HepG2 (cell line): ENCODE results near the gene EXOC5. TPM values are rescaled to one million over a fixed set of nuclear protein-coding genes. Genes with fewer than 3 reads are reported as not detected.

Experiments
- MEF2D ChIP-seq: sonication (generic); formaldehyde crosslinking; IDR thresholded peaks from 2 replicates; pipeline ENCODE4 v1.5.1; 2020; ENCODE audit warnings: mild to moderate bottlenecking, missing genetic modification reagents
- NFE2L1 ChIP-seq: sonication (generic); formaldehyde crosslinking; IDR thresholded peaks from 2 replicates; pipeline ENCODE4 v1.4.0; 2020; ENCODE audit warnings: missing genetic modification reagents, mild to moderate bottlenecking, borderline replicate concordance
- NPAS2 ChIP-seq: sonication (generic); formaldehyde crosslinking; IDR thresholded peaks from 2 replicates; pipeline ENCODE4 v1.8.0; 2022; ENCODE audit warnings: mild to moderate bottlenecking, missing genetic modification reagents, borderline replicate concordance
- NRL ChIP-seq: sonication (generic); formaldehyde crosslinking; IDR thresholded peaks from 2 replicates; pipeline ENCODE4 v1.5.0; 2020; ENCODE audit warnings: missing genetic modification reagents, mild to moderate bottlenecking, moderate library complexity, borderline replicate concordance
- POLR2G ChIP-seq: fragments of 200-400 bp; formaldehyde crosslinking; IDR thresholded peaks from 2 replicates; pipeline ENCODE4 v1.6.1; 2018; ENCODE audit warnings: mild to moderate bottlenecking, low read depth, low read length, moderate library complexity
- PRMT3 ChIP-seq: sonication (generic); formaldehyde crosslinking; IDR thresholded peaks from 2 replicates; pipeline ENCODE4 v1.8.1; 2022; ENCODE audit warnings: low read depth, mild to moderate bottlenecking, moderate library complexity, missing genetic modification reagents, borderline replicate concordance
- SMC3 ChIP-seq: IDR thresholded peaks from 2 replicates; pipeline ENCODE4 v1.6.1; 2011; ENCODE audit warnings: low read length, improper control_type of control experiment
- SNAI1 ChIP-seq: sonication (generic); formaldehyde crosslinking; IDR thresholded peaks from 2 replicates; pipeline ENCODE4 v1.5.0; 2020; ENCODE audit warnings: mild to moderate bottlenecking, missing genetic modification reagents, borderline replicate concordance
- TP53 ChIP-seq: sonication (generic); formaldehyde crosslinking; conservative IDR thresholded peaks from 2 replicates; pipeline ENCODE4 v1.4.0; 2020; ENCODE audit warnings: missing genetic modification reagents
- YEATS2 ChIP-seq: sonication (generic); formaldehyde crosslinking; IDR thresholded peaks from 2 replicates; pipeline ENCODE4 v1.4.0; 2020; ENCODE audit warnings: missing genetic modification reagents, borderline replicate concordance
- ZFP36L1 ChIP-seq: sonication (generic); formaldehyde crosslinking; IDR thresholded peaks from 2 replicates; pipeline ENCODE4 v1.8.0; 2022; ENCODE audit warnings: mild to moderate bottlenecking, missing genetic modification reagents, moderate library complexity
- ZNF160 ChIP-seq: sonication (generic); formaldehyde crosslinking; IDR thresholded peaks from 2 replicates; pipeline ENCODE4 v1.8.0; 2022; ENCODE audit warnings: mild to moderate bottlenecking, inconsistent platforms, missing genetic modification reagents
- ZNF329 ChIP-seq: sonication (generic); formaldehyde crosslinking; IDR thresholded peaks from 2 replicates; pipeline ENCODE4 v1.9.0; 2021; ENCODE audit warnings: low read depth, mild to moderate bottlenecking, missing genetic modification reagents
- ZNF772 ChIP-seq: sonication (generic); formaldehyde crosslinking; IDR thresholded peaks from 2 replicates; pipeline ENCODE4 v1.5.0; 2020; ENCODE audit warnings: mild to moderate bottlenecking, missing genetic modification reagents
- polyA plus RNA-seq, 8 experiments: library from polyadenylated mRNA; depleted of rRNA in 3 of 8; stranded (reverse) in 7 of 8; unstranded in 1 of 8; fragments of >200 nt; fragmentation: Illumina TruSeq in 4 of 8; extraction: Trizol in 4 of 8; gene quantifications; 2 replicates each; pipeline versions ENCODE4 v1.2.1 to v1.2.3, GENCODE V29; 2011 to 2016; ENCODE audit warnings: low read depth in 4 of 8, missing spikeins in 1 of 8, mixed read lengths in 1 of 8; ENCODE audit not compliant: insufficient read depth in 1 of 8
- total RNA-seq, 5 experiments: library from RNA; depleted of rRNA; stranded (reverse); fragments of >200 nt; fragmentation: Illumina TruSeq; extraction: Trizol; gene quantifications; 2 replicates each; pipeline ENCODE4 v1.2.3, GENCODE V29; 2016; ENCODE audit warnings: low read depth in 1 of 5
- TF ChIP-seq, protein P1 (sequence below): IDR thresholded peaks from 2 replicates; pipeline ENCODE4 v1.6.1; 2016; ENCODE audit warnings: low read depth
- TF ChIP-seq, protein P2 (sequence below): sonication (generic); formaldehyde crosslinking; IDR thresholded peaks from 2 replicates; pipeline ENCODE4 v1.8.1; 2023; ENCODE audit warnings: mild to moderate bottlenecking, inconsistent platforms, moderate library complexity, missing genetic modification reagents, borderline replicate concordance
- TF ChIP-seq, protein P3 (sequence below): IDR thresholded peaks from 2 replicates; pipeline ENCODE4 v1.6.1; 2018; ENCODE audit warnings: missing genetic modification reagents
- TF ChIP-seq, protein P4 (sequence below): sonication (generic); formaldehyde crosslinking; IDR thresholded peaks from 2 replicates; pipeline ENCODE4 v1.8.1; 2023; ENCODE audit warnings: missing genetic modification reagents, inconsistent platforms, borderline replicate concordance
- TF ChIP-seq, protein P5 (sequence below), 2 experiments: fragments of 450-650 bp in 1 of 2; sonication (generic) in 1 of 2; formaldehyde crosslinking; IDR thresholded peaks; 2 replicates each; pipeline versions ENCODE4 v1.5.0 to v1.8.0; 2020 to 2022; ENCODE audit warnings: mild to moderate bottlenecking in 1 of 2, missing genetic modification reagents in 1 of 2

The EXOC5 gene
- total and polyA plus RNA-seq, 2 of the 13 experiments (the other 11 are each of a cell fraction or from before 2014, with no cell fraction given) = 15.1 to 43.8 TPM

DNA sequence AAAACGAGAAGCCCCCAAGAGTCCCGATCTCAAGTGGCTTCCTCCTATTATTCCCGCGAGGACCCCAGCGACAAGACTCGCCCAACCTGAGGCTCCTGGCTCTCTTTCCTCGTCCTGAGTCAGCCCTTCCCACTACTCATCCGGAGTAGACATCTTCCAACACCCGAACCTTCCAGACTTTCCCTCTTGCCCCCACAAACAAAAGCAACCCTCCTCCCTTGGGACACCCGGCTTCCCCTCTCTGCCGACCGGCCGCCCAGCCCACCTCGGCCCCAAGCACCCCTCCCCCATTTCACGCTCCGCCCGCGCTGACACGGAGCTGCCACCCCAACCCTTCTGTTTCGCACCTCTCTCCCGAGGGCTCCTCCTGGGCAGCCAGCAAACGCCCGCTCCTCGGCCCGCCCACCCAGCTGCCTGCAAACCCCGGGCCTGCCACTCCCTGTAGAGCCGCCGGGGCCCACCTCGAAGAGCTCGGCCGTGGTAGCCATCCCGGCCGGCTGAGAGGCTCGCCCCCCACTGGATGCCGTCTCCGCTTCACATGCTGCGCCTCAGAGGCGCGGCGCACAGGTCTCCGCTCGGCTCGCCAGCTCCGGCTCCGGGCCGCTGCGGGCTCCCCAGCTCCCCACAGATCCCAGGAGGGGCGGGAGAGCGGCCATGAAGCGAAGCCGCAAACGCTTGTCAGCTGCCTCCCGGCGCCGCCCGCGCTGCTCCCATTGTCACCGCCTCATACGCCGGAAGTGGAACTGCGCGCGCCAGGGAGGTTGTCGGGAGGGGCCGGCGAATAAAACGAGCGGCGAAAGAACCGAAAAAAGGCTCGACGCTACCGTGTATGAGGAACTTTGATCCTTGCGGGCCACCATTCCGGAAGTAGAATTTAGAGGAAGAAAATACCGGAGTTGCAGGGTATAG lies at the start of gene EXOC5, which contains the start of gene AP5M1 (continued):
- TF ChIP-seq, protein P1, sequence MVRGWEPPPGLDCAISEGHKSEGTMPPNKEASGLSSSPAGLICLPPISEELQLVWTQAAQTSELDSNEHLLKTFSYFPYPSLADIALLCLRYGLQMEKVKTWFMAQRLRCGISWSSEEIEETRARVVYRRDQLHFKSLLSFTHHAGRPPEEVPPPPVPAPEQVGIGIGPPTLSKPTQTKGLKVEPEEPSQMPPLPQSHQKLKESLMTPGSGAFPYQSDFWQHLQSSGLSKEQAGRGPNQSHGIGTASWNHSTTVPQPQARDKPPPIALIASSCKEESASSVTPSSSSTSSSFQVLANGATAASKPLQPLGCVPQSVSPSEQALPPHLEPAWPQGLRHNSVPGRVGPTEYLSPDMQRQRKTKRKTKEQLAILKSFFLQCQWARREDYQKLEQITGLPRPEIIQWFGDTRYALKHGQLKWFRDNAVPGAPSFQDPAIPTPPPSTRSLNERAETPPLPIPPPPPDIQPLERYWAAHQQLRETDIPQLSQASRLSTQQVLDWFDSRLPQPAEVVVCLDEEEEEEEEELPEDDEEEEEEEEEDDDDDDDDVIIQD (CRISPR knock-in tag) = no peak; the same call in 1 of the 2 replicates
- TF ChIP-seq SNAI1 (CRISPR knock-in tag) (0 out of 2 replicates have a peak, but pooled peaks have one; percentile 56), ZFP36L1 (CRISPR knock-in tag) (peak; percentile 74; the same call in 1 of the 2 replicates), ZNF329 (CRISPR knock-in tag) (peak; percentile 29; the same call in 1 of the 2 replicates), MEF2D (CRISPR knock-in tag) (no peak), POLR2G (peak; percentile 86), NFE2L1 (CRISPR knock-in tag) (no peak), PRMT3 (CRISPR knock-in tag) (peak; percentile 18; the same call in 1 of the 2 replicates), NPAS2 (CRISPR knock-in tag) (no peak), NRL (peak; percentile 69), YEATS2 (peak; percentile 84), ZNF160 (CRISPR knock-in tag) (peak; percentile 55; the same call in 1 of the 2 replicates), SMC3 (no peak), ZNF772 (CRISPR knock-in tag) (peak; percentile 46), TP53 (CRISPR knock-in tag) (no peak)
- TF ChIP-seq, protein P2, sequence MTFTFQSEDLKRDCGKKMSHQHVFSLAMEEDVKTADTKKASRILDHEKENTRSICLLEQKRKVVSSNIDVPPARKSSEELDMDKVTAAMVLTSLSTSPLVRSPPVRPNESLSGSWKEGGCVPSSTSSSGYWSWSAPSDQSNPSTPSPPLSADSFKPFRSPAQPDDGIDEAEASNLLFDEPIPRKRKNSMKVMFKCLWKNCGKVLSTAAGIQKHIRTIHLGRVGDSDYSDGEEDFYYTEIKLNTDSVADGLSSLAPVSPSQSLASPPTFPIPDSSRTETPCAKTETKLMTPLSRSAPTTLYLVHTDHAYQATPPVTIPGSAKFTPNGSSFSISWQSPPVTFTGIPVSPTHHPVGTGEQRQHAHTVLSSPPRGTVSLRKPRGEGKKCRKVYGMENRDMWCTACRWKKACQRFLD (CRISPR knock-in tag) = no peak; the same call in 1 of the 2 replicates
- TF ChIP-seq, protein P3, sequence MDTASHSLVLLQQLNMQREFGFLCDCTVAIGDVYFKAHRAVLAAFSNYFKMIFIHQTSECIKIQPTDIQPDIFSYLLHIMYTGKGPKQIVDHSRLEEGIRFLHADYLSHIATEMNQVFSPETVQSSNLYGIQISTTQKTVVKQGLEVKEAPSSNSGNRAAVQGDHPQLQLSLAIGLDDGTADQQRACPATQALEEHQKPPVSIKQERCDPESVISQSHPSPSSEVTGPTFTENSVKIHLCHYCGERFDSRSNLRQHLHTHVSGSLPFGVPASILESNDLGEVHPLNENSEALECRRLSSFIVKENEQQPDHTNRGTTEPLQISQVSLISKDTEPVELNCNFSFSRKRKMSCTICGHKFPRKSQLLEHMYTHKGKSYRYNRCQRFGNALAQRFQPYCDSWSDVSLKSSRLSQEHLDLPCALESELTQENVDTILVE (CRISPR knock-in tag) = peak; percentile 99
- TF ChIP-seq, protein P4, sequence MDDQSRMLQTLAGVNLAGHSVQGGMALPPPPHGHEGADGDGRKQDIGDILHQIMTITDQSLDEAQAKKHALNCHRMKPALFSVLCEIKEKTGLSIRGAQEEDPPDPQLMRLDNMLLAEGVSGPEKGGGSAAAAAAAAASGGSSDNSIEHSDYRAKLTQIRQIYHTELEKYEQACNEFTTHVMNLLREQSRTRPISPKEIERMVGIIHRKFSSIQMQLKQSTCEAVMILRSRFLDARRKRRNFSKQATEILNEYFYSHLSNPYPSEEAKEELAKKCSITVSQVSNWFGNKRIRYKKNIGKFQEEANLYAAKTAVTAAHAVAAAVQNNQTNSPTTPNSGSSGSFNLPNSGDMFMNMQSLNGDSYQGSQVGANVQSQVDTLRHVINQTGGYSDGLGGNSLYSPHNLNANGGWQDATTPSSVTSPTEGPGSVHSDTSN = no peak
- TF ChIP-seq, protein P5, sequence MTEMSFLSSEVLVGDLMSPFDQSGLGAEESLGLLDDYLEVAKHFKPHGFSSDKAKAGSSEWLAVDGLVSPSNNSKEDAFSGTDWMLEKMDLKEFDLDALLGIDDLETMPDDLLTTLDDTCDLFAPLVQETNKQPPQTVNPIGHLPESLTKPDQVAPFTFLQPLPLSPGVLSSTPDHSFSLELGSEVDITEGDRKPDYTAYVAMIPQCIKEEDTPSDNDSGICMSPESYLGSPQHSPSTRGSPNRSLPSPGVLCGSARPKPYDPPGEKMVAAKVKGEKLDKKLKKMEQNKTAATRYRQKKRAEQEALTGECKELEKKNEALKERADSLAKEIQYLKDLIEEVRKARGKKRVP (CRISPR knock-in tag; IDR thresholded peaks at IDR 0.05) = peak in 1 of 2 experiments; percentile 81; a peak in 1 of 4 replicates
